ENCODE results near the gene AVPR2. TPM values are rescaled to one million over a fixed set of nuclear protein-coding genes. Genes with fewer than 3 reads are reported as not detected.

Gene AVPR2
- total and polyA plus RNA-seq, 9 of the 15 experiments (the other 6 are each of a cell fraction or from before 2014, with no cell fraction given): not detected

DNA sequence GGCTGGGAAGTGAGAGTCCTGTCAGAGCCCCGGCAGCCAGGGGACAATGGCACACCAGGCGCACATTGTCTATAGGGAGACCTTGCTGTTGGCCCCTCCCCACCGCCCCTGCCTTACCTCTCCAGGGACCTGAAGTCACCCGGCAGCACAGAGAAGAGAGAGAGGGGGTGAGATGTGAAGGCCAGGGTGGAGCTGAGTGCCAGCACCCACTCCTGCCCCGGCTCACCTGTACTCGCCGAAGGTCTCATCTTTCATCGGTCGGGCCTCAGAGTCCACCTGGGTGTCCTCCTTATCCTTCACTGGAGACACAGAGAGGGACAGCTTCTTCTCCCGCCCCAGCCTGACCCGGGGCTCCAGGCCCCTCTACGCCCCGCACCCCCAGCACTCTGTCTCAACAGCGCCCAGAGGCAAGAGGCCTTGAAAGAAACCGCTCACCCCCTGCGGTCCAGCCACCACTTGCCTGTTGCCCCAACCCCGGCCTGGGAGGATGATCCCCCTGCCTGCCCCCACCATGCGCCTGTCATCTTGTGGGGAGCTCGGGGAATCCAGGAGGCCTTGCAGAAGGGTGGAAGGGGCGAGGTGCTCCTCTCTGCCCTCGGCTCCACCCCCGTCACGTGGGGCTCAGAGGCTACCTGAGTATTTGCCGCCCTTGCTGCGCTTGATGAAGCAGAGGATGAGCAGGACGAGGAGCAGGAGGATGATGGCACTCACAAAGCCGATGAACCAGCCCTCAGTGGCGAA lies 41.1 kb upstream of the AVPR2 start (continued):
- TF ChIP-seq, protein P1, sequence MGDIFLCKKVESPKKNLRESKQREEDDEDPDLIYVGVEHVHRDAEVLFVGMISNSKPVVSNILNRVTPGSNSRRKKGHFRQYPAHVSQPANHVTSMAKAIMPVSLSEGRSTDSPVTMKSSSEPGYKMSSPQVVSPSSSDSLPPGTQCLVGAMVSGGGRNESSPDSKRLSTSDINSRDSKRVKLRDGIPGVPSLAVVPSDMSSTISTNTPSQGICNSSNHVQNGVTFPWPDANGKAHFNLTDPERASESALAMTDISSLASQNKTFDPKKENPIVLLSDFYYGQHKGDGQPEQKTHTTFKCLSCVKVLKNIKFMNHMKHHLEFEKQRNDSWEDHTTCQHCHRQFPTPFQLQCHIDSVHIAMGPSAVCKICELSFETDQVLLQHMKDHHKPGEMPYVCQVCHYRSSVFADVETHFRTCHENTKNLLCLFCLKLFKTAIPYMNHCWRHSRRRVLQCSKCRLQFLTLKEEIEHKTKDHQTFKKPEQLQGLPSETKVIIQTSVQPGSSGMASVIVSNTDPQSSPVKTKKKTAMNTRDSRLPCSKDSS (IDR thresholded peaks at IDR 0.05; ENCODE audit: low read depth, partially characterized antibody): no peak

GRCh38 chrX:153864101-153864500 lies 40.4 kb upstream of the AVPR2 start:
- DNase-seq (ENCODE audit: extremely low read depth in 1 of 4, low spot score in 3 of 4) (no peak), FAIRE-seq (no peak), ATAC-seq (no peak)
- in situ Hi-C loops (cut with MboI): no loop called here
- Histone ChIP-seq H3K9me3 (replicated peaks; ENCODE audit: control insufficient read depth, insufficient read depth, low read depth, low read length) (no peaks in the 10 kb centered on the region), H3K36me3 (ENCODE audit: control insufficient read depth, insufficient read depth, low read length) (no peaks in the 10 kb centered on the region), H3K9ac (ENCODE audit: insufficient read depth in 1 of 2, low read depth in 2 of 2, low read length in 2 of 2) (no peak overlapping the region), H3K27ac (ENCODE audit: extremely low read depth, low read depth, low read length) (no peak overlapping the region), H3K27me3 (ENCODE audit: control insufficient read depth in 2 of 2, insufficient read depth in 2 of 2, low read length in 2 of 2) (peaks cover 14 to 70% of the 10 kb centered on the region in 2 experiments; a peak in 4 of 5 replicates), H3K4me1 (replicated peaks in 1 of 2; ENCODE audit: control insufficient read depth in 2 of 2, insufficient read depth in 2 of 2, low read length in 2 of 2) (peaks cover 0 to 32% of the 10 kb centered on the region in 2 experiments; a peak in 2 of 5 replicates), H4K20me1 (replicated peaks; ENCODE audit: control insufficient read depth, insufficient read depth, low read length) (0 out of 2 replicates have a peak, but pooled peaks cover 6% of the 10 kb centered on the region), H3K4me2 (ENCODE audit: insufficient read depth, low read length) (no peak overlapping the region), H3K79me2 (ENCODE audit: control insufficient read depth, insufficient read depth, low read length) (no peaks in the 10 kb centered on the region), H3K9me1 (ENCODE audit: control insufficient read depth, insufficient read depth, low read length) (no peaks in the 10 kb centered on the region), H2AFZ (ENCODE audit: low read depth, low read length) (no peak overlapping the region), H3K4me3 (no peak overlapping the region)
- intact Hi-C loops (cut with micrococcal nuclease): no loop called here
- 11% methylated on average over 6 of the region's 10 CpGs for WGBS (ENCODE audit: insufficient coverage, low coverage, missing lambda C conversion rate)
- no peak for TF ChIP-seq GABPA (tag; conservative IDR thresholded peaks at IDR 0.05; ENCODE audit: low read depth)
- TF ChIP-seq MXD1 (CRISPR knock-in tag; IDR thresholded peaks at IDR 0.05; ENCODE audit: borderline replicate concordance, poor library complexity, severe bottlenecking): no peak
- TF ChIP-seq, protein P2, sequence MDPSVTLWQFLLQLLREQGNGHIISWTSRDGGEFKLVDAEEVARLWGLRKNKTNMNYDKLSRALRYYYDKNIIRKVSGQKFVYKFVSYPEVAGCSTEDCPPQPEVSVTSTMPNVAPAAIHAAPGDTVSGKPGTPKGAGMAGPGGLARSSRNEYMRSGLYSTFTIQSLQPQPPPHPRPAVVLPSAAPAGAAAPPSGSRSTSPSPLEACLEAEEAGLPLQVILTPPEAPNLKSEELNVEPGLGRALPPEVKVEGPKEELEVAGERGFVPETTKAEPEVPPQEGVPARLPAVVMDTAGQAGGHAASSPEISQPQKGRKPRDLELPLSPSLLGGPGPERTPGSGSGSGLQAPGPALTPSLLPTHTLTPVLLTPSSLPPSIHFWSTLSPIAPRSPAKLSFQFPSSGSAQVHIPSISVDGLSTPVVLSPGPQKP (CRISPR knock-in tag; IDR thresholded peaks at IDR 0.05): no peak
- TF ChIP-seq MLLT1 (IDR thresholded peaks at IDR 0.05): no peak
- no peak for TF ChIP-seq PRMT5 (CRISPR knock-in tag; IDR thresholded peaks at IDR 0.05)
- no peak for TF ChIP-seq ZSCAN32 (CRISPR knock-in tag; IDR thresholded peaks at IDR 0.05)
- TF ChIP-seq ZNF3 (CRISPR knock-in tag; IDR thresholded peaks at IDR 0.05): no peak
- POLR2A ChIA-PET: no interaction called here
- no TSS peak for BruUV-seq (replicated peaks)
- CTCF ChIA-PET (ENCODE audit: low intra/inter-chr PET ratio): no interaction called here

All from K562 (cell line).